ENCODE data around the gene ZNF789.
A peak's percentile ranks its signal among the peaks of the same experiment; 100 is the strongest.
"Not testable (repeated sequence)": the region's sequence is repeated elsewhere in the genome, so short reads cannot be mapped to it uniquely, and the experiment has no call there.

The ZNF789 gene

GRCh38 chr7:99472561-99473314 lies at the start of gene ZNF789:
Gene ZNF789 (plus strand): TSS chr7:99472890. CDS start chr7:99476457, 3,567 bp downstream.
- DNase-seq = peak; percentile 96

- no peak for DNase-seq
Measured at GRCh38 chr7:99424932-99425730, 47.6 kb upstream of the ZNF789 start.

- no peak for DNase-seq
Measured at GRCh38 chr7:99428972-99429566, 43.6 kb upstream of the ZNF789 start.

GRCh38 chr7:99429756-99430155 lies 42.9 kb upstream of the ZNF789 start:
- no peak for DNase-seq

- not testable (repeated sequence) for DNase-seq
Measured at GRCh38 chr7:99431756-99432540, 40.7 kb upstream of the ZNF789 start.

- DNase-seq = no peak
Measured at GRCh38 chr7:99433158-99433557, 39.5 kb upstream of the ZNF789 start.

- no peak for DNase-seq
Measured at GRCh38 chr7:99437946-99438572, 34.6 kb upstream of the ZNF789 start.

- DNase-seq = peak; percentile 94
Measured at GRCh38 chr7:99438573-99439480, 33.9 kb upstream of the ZNF789 start, which contains the start of the genes CPSF4 and PTCD1. Gene CPSF4 (plus strand): TSS chr7:99438943. CDS start chr7:99439083, 140 bp downstream. Gene PTCD1 (minus strand): TSS chr7:99438798. CDS start chr7:99435242, 3,556 bp downstream.

- no peak for DNase-seq
Measured at GRCh38 chr7:99440195-99440594, 32.5 kb upstream of the ZNF789 start.

- no peak for DNase-seq
Measured at GRCh38 chr7:99446096-99446495, 26.6 kb upstream of the ZNF789 start.

- DNase-seq = no peak
Measured at GRCh38 chr7:99447943-99448342, 24.7 kb upstream of the ZNF789 start.

- DNase-seq = no peak
Measured at GRCh38 chr7:99448855-99449254, 23.8 kb upstream of the ZNF789 start.

GRCh38 chr7:99449326-99449725 lies 23.4 kb upstream of the ZNF789 start:
- no peak for DNase-seq

- DNase-seq = no peak
Measured at GRCh38 chr7:99451936-99452335, 20.8 kb upstream of the ZNF789 start.

GRCh38 chr7:99452541-99452940 lies 20.1 kb upstream of the ZNF789 start:
- no peak for DNase-seq

GRCh38 chr7:99453105-99453504 lies 19.6 kb upstream of the ZNF789 start:
- DNase-seq = no peak

- DNase-seq = no peak
Measured at GRCh38 chr7:99455874-99456273, 16.8 kb upstream of the ZNF789 start.

- DNase-seq = no peak
Measured at GRCh38 chr7:99456288-99456687, 16.4 kb upstream of the ZNF789 start.

GRCh38 chr7:99457050-99457649 lies 15.5 kb upstream of the ZNF789 start:
- DNase-seq = no peak

- no peak for DNase-seq
Measured at GRCh38 chr7:99457650-99458493, 14.8 kb upstream of the ZNF789 start.

Measured in amniotic stem cell (primary cell).